Gastroesophageal sphincter (tissue), 3 donors: ENCODE results near the gene KIAA1217.

Experiments used
- CTCF ChIP-seq, 4 experiments: fragments of 200-600 bp in 2 of 4; fragments of 450-650 bp in 2 of 4; sonication (generic) in 1 of 4; IDR thresholded peaks; one replicate each; pipeline ENCODE4 v1.5.1; 2017 to 2019; ENCODE audit warnings: antibody characterized with exemption in 4 of 4, mild to moderate bottlenecking in 2 of 4, moderate library complexity in 2 of 4
- EP300 ChIP-seq: sonication (generic); formaldehyde crosslinking; IDR thresholded peaks from one replicate; pipeline ENCODE4 v1.6.1; 2017; ENCODE audit warnings: antibody characterized with exemption, mild to moderate bottlenecking
- POLR2A ChIP-seq, 2 donors: fragments of 450-650 bp; IDR thresholded peaks; one replicate each; pipeline ENCODE4 v1.6.1; 2017; ENCODE audit warnings: antibody characterized with exemption in 2 of 2, mild to moderate bottlenecking in 2 of 2, moderate library complexity in 1 of 2

GRCh38 chr10:24208661-24209431 lies at the start of gene KIAA1217:
- no peak for TF ChIP-seq POLR2A (IDR thresholded peaks at IDR 0.05)
- TF ChIP-seq CTCF (IDR thresholded peaks at IDR 0.05): no peak
- TF ChIP-seq EP300: no peak
